22Rv1 (cell line): ENCODE results near the gene RHO.

ENCODE experiments used
- ZFX ChIP-seq: fragments of 450-650 bp; IDR thresholded peaks from 2 replicates; pipeline ENCODE4 v1.6.1; 2017; ENCODE audit warnings: antibody characterized with exemption, borderline replicate concordance
- TF ChIP-seq, protein P1 (sequence below): fragments of 450-650 bp; IDR thresholded peaks from 2 replicates; pipeline ENCODE4 v1.5.1; 2017; ENCODE audit warnings: mild to moderate bottlenecking

DNA sequence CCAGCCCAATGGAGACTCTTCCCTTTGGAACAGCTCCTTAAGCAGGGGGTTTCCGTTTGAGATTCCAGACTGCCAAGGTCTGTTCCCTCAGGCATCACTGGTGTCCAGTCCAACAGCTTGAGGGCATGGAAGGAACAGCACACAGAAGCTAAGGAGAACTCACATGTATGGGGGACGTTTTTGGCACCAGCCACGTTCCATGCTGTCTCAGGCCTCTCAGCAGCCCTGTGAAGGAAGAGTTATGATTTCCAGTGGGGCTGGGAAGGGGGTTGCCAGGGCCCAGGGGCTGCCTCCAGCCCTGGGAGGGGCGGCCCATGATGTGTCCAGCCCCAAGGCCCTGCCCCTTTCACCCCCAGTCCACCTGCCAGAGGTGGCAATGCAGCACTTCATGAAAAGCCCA lies 7.5 kb upstream of the RHO start:
- TF ChIP-seq, protein P1, sequence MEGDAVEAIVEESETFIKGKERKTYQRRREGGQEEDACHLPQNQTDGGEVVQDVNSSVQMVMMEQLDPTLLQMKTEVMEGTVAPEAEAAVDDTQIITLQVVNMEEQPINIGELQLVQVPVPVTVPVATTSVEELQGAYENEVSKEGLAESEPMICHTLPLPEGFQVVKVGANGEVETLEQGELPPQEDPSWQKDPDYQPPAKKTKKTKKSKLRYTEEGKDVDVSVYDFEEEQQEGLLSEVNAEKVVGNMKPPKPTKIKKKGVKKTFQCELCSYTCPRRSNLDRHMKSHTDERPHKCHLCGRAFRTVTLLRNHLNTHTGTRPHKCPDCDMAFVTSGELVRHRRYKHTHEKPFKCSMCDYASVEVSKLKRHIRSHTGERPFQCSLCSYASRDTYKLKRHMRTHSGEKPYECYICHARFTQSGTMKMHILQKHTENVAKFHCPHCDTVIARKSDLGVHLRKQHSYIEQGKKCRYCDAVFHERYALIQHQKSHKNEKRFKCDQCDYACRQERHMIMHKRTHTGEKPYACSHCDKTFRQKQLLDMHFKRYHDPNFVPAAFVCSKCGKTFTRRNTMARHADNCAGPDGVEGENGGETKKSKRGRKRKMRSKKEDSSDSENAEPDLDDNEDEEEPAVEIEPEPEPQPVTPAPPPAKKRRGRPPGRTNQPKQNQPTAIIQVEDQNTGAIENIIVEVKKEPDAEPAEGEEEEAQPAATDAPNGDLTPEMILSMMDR, result no peak
- no peak for TF ChIP-seq ZFX
